ENCODE data around the gene TPRKB.

Gene TPRKB

GRCh38 chr2:73736378-73736777 is 767 bp downstream of the TPRKB start:
- no peaks in the 10 kb centered on the region for H3K27me3 ChIP-seq (ENCODE audit: control insufficient read depth, low read length)
- peaks cover 29% of the 10 kb centered on the region for H3K79me2 ChIP-seq (ENCODE audit: control insufficient read depth, low read length)
- TF ChIP-seq CTCF (IDR thresholded peaks at IDR 0.05; ENCODE audit: low read depth, low read length, poor library complexity, severe bottlenecking), result no peak
- TF ChIP-seq EZH2phosphoT487 (IDR thresholded peaks at IDR 0.05; ENCODE audit: borderline replicate concordance, low read length), result no peak
- peaks cover 36% of the 10 kb centered on the region for H3K36me3 ChIP-seq (ENCODE audit: control insufficient read depth, low read length)
- H3F3A ChIP-seq (ENCODE audit: control insufficient read depth, insufficient read depth), result no peaks in the 10 kb centered on the region
- H3K4me1 ChIP-seq (ENCODE audit: control insufficient read depth, low read length), result peaks cover 18% of the 10 kb centered on the region
- H3K27ac ChIP-seq (ENCODE audit: low read depth, low read length), result no peak overlapping the region
- peak overlapping the region; percentile 92 for H3K4me3 ChIP-seq (ENCODE audit: low read length)
- no peaks in the 10 kb centered on the region for H3K9me3 ChIP-seq (ENCODE audit: control insufficient read depth, insufficient read depth, low read length)
- H3K4me2 ChIP-seq (ENCODE audit: low read length), result peak overlapping the region; percentile 76
- H4K20me1 ChIP-seq (ENCODE audit: control insufficient read depth, insufficient read depth, low read depth, low read length), result no peaks in the 10 kb centered on the region
- H3K9me2 ChIP-seq (replicated peaks; ENCODE audit: control insufficient read depth, low read length), result no peaks in the 10 kb centered on the region

GRCh38 chr2:73730810-73731209 is 6.3 kb downstream of the TPRKB start:
- H3K4me3 ChIP-seq (ENCODE audit: low read length), result no peak overlapping the region
- H3K36me3 ChIP-seq (ENCODE audit: control insufficient read depth, low read length), result peaks cover 53% of the 10 kb centered on the region
- peaks cover 16% of the 10 kb centered on the region for H3K79me2 ChIP-seq (ENCODE audit: control insufficient read depth, low read length)
- H3K4me2 ChIP-seq (ENCODE audit: low read length), result no peak overlapping the region
- TF ChIP-seq EZH2phosphoT487 (IDR thresholded peaks at IDR 0.05; ENCODE audit: borderline replicate concordance, low read length), result no peak
- no peak for TF ChIP-seq CTCF (IDR thresholded peaks at IDR 0.05; ENCODE audit: low read depth, low read length, poor library complexity, severe bottlenecking)
- peaks cover 4% of the 10 kb centered on the region; the same call in 1 of the 2 replicates for H3F3A ChIP-seq (ENCODE audit: control insufficient read depth, insufficient read depth)
- peaks cover 2% of the 10 kb centered on the region for H3K4me1 ChIP-seq (ENCODE audit: control insufficient read depth, low read length)
- no peak overlapping the region for H3K27ac ChIP-seq (ENCODE audit: low read depth, low read length)
- no peaks in the 10 kb centered on the region for H3K27me3 ChIP-seq (ENCODE audit: control insufficient read depth, low read length)
- H3K9me2 ChIP-seq (replicated peaks; ENCODE audit: control insufficient read depth, low read length), result no peaks in the 10 kb centered on the region
- H3K9me3 ChIP-seq (ENCODE audit: control insufficient read depth, insufficient read depth, low read length), result no peaks in the 10 kb centered on the region
- peaks cover 3% of the 10 kb centered on the region; the same call in 1 of the 2 replicates for H4K20me1 ChIP-seq (ENCODE audit: control insufficient read depth, insufficient read depth, low read depth, low read length)

- Histone ChIP-seq H3K9me2 (replicated peaks; ENCODE audit: control insufficient read depth, low read length) (no peaks in the 10 kb centered on the region), H3K36me3 (ENCODE audit: control insufficient read depth, low read length) (peaks cover 45% of the 10 kb centered on the region), H3F3A (ENCODE audit: control insufficient read depth, insufficient read depth) (peaks cover 4% of the 10 kb centered on the region; the same call in 1 of the 2 replicates), H3K27ac (ENCODE audit: low read depth, low read length) (no peak overlapping the region), H3K27me3 (ENCODE audit: control insufficient read depth, low read length) (no peaks in the 10 kb centered on the region), H3K4me1 (ENCODE audit: control insufficient read depth, low read length) (no peaks in the 10 kb centered on the region), H3K4me3 (ENCODE audit: low read length) (no peak overlapping the region), H4K20me1 (ENCODE audit: control insufficient read depth, insufficient read depth, low read depth, low read length) (peaks cover 3% of the 10 kb centered on the region; the same call in 1 of the 2 replicates), H3K4me2 (ENCODE audit: low read length) (no peak overlapping the region), H3K9me3 (ENCODE audit: control insufficient read depth, insufficient read depth, low read length) (no peaks in the 10 kb centered on the region), H3K79me2 (ENCODE audit: control insufficient read depth, low read length) (no peaks in the 10 kb centered on the region)
- TF ChIP-seq CTCF (IDR thresholded peaks at IDR 0.05; ENCODE audit: low read depth, low read length, poor library complexity, severe bottlenecking) (no peak), EZH2phosphoT487 (IDR thresholded peaks at IDR 0.05; ENCODE audit: borderline replicate concordance, low read length) (no peak)
Observed at GRCh38 chr2:73728711-73729110, 8.4 kb downstream of the TPRKB start.

Data from DOHH2 (cell line).